SK-N-DZ (cell line): ENCODE data around the gene RAB5B.
"Not testable (repeated sequence)": the region's sequence is repeated elsewhere in the genome, so short reads cannot be mapped to it uniquely, and the experiment has no call there.

Source experiments
- DNase-seq: peaks from one replicate; pipeline ENCODE4 v3.0.0-alpha.2; 2015; ENCODE audit warnings: low spot score

The RAB5B gene

DNA sequence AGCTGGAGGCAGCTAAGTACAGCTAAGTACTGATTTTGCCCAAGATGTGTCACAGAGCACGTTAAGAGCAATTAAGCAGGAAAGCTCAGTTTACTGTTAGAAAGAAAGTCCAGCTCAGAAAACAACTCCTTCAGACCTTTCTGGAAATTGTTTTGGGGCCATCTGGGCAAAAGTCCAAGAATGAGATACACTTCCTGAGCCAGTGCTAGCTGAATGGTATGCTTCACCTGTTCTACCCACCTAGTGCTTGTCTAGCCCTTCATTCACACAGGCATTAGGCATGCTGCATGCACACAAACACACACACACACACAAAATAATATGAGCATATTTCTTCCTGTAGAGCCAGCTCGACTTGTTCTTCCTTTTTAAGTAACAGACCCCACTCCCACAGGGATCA is 40.3 kb downstream of the RAB5B start:
- DNase-seq, result no peak

DNA sequence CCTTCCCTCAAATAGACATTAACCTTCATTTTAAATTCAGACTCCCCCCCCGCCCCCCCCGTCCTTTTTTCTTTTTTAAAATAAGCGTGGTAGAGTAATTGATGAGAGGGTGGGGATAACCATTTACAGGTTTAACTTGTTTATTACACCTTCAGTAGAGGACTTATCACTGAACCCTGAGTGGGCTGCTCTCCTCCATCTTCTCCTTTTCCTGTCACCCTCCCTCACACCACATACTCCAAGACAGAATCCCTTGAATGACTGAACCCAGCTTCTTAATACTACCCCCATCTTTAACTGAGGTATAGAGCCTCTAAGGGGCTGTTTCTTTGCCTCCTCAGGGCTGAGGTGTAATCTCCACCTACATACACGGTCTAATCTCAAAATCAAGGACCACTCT is 43.3 kb downstream of the RAB5B start:
- DNase-seq, result no peak

DNA sequence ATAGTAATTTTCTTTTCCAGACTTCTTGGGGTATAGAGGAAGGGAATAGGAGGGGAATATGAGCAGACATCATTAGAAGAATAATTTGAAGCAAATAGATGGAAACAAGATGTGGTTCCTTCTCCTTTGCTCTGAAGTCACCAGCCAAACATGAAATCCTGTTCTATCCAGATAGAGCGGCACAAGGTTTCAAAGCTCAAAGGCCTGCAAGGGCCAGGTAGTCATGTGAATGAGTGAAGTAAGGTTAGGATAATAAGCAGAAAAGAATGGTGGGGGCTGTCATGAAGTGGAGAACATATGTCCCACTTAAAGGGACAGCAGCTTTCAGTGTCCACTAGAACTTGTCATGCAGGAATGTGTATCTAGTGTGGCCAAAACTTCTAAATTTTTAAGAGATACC is 44.5 kb downstream of the RAB5B start:
- DNase-seq, result no peak

DNA sequence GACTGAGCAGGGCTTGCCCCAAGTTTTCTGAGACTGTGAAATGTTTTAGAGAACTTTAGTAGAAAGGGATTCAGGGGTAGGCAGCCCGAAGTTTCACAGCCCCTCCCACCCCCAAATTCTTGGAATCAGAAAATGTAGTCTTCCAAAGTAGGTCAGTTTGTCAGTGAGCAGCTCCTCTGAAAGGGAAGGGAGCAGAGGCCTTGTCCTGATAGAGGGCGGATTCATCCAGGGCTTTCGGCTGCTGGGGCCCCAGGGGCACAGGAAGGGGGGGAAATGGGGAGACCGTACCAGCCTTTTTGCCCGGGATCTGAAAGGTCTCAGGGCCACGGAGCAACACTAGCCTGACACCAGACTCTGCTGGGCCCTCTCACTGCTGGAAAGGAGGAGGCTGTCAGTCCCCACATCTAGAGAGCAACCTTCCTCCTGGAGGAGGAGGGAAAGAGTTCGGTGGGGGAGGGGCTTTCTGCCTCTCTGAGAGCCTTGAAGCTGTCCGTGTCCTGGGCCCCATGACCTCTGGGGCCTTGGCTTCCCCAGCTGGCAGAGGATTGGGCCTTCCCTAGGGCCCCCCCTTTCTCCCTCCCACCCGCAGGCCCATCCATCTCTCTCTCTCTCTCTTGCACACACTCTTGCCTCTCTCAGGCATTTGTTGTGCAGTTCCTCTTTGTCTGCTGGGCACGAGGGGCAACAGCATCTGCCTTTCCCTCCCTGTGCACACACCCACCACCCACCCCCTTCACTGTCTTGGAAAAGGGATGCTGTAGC is 46.7 kb downstream of the RAB5B start, which contains the start of gene IKZF4:
TSS of gene IKZF4 (plus strand) at position 621 of the 762 bp plus-strand sequence. CDS start 451 bp downstream, outside the sequence.
- DNase-seq, result peak; percentile 90

DNA sequence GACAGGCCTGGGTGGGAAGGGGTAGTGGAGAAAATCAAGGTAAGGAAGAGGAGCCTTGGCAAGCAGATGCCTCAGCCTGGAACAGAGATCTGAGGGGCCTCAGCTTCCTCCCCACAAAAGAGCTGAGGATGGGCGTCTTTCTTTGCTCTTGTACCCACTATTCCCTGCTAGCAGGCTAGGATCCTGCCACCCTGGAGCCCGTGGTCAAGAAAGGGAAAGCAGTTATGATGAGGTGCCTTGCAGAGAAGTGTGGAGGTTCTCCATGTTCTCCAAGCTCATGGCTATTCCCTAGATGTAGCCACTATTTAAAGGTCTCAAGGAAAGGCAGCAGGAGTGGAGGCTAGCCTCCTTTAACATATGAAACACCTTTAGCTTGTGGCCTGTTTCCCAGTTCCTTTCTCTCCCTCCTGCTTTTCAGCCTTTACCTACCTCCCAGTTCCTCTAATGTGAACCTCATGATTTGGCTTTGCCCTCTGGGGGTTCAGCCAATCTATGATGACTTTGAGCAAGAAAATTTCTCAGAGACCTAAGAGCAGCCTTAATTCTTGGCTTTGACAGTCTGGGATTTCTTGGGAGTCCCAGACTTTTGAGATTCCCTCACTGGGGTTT is 48.1 kb downstream of the RAB5B start:
- DNase-seq, result peak; percentile 35

DNA sequence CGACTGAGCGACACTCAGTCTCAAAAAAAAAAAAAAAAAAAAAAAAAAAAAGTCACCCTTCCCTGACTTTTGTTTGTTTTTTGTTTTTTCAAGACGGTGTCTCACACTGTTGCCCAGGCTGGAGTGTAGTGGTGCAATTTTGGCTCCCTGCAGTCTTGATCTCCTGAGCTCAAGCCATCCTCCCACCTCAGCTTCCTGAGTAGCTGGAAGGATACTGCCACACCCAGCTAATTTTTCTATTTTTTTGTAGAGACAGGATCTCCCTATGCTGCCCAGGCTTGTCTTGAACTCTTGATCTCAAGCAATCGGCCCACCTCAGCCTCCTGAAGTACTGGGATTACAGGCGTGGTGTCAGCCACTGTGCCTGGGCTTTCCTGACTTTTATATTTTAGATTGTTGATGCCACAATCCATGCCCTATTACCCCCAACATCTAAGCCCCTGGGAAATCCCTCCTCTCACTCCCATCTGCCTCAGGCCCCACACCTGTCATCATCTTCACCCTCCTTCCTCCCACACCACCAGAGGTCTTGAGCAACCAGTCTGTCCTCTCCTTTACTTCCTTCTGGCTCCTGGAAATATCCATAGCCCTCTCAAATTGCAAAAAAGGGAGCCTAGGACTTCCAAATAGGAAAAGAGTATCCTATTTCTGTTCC is 54.8 kb downstream of the RAB5B start:
- DNase-seq, result no peak

DNA sequence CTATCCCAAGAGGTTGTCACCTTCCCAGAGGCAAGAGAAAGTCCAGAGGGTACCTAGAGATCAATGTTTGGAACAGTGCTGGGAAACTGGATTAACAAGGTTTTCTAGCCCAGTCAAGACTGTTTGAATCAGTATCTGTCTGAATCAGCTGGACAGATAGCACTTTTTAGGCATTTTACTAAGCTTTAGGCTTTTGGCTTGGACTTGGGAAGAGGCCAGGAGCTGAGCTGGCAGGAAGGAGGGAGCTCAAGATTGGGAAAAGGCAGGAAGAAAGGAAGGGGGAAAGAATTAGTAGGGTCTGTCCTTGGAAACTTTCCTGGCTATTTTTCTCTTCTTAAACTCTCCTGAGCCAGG is 55.3 kb downstream of the RAB5B start:
- DNase-seq, result no peak

DNA sequence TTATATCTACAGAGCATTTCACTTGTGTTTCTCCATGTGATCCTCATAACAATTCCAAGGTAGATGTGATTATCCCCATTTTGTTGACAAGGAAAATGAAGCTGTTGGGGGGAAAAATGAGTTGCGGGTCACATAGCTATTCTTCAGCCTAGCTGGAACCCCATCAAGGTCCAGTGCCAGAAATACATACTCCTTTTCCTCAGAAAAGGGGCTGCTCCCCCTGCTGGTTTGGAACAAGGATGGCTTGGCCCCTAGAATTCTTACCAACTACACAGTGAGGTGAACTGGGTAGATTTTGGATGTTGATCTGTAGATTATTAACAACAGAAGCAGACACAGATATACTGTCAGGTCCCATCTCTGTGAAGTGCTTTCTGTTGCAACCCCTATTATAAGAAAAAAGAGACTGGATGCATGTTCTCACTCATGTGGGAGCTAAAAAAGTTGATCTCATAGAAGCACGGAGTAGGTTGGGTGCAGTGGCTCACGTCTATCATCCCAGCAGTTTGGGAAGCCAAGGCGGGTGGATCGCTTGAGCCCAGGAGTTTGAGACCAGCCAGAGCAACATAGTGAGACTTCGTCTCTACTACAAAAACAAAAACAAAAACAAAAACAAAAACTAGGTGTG is 55.9 kb downstream of the RAB5B start:
- peak; percentile 59 for DNase-seq

DNA sequence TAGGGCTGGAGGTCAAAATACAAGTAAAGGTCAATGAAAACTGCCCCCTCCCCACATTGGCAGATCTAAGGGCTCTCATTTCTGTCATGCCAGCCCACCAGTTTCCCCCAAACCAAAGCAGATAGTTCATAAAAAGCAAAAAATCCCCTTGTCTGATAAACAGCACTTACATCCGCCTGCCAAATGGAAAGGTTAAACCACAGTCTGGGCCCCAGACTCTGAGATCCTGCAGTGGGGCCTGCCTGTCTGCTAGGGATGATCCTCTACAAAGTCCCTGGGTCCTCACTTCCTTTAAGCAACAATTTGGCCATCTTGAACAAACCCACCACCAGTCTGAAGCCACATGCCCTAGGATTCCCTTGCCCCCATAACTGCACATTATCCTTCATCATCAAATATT is 58.1 kb downstream of the RAB5B start:
- no peak for DNase-seq

DNA sequence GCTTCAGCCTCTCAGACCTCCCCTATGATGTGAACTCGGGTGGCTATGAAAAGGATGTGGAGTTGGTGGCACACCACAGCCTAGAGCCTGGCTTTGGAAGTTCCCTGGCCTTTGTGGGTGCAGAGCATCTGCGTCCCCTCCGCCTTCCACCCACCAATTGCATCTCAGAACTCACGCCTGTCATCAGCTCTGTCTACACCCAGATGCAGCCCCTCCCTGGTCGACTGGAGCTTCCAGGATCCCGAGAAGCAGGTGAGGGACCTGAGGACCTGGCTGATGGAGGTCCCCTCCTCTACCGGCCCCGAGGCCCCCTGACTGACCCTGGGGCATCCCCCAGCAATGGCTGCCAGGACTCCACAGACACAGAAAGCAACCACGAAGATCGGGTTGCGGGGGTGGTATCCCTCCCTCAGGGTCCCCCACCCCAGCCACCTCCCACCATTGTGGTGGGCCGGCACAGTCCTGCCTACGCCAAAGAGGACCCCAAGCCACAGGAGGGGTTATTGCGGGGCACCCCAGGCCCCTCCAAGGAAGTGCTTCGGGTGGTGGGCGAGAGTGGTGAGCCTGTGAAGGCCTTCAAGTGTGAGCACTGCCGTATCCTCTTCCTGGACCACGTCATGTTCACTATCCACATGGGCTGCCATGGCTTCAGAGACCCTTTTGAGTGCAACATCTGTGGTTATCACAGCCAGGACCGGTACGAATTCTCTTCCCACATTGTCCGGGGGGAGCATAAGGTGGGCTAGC is 60.9 kb downstream of the RAB5B start:
- DNase-seq, result no peak

DNA sequence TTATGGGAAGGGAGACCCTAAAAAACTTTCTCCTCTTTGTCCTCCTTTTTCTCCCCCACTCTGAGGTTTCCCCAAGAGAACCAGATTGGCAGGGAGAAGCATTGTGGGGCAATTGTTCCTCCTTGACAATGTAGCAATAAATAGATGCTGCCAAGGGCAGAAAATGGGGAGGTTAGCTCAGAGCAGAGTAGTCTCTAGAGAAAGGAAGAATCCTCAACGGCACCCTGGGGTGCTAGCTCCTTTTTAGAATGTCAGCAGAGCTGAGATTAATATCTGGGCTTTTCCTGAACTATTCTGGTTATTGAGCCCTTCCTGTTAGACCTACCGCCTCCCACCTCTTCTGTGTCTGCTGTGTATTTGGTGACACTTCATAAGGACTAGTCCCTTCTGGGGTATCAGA is 63.3 kb downstream of the RAB5B start:
- no peak for DNase-seq

DNA sequence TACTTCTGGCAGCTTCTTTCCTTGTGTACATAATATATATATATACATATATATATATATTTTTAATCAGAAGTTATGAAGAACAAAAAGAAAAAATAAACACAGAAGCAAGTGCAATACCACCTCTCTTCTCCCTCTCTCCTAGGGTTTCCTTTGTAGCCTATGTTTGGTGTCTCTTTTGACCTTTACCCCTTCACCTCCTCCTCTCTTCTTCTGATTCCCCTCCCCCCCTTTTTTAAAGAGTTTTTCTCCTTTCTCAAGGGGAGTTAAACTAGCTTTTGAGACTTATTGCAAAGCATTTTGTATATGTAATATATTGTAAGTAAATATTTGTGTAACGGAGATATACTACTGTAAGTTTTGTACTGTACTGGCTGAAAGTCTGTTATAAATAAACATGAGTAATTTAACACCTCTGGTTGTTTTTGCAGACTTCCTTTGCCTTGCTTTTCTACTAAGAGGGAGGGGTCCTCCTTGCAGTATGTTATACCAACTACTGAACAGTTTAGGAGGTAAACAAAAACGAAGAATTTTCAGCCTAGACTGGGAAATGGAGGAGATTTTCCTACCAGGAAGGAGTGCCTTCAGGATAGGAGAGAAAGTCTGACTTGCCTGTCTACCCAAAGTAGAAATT is 64.3 kb downstream of the RAB5B start:
- no peak for DNase-seq

DNA sequence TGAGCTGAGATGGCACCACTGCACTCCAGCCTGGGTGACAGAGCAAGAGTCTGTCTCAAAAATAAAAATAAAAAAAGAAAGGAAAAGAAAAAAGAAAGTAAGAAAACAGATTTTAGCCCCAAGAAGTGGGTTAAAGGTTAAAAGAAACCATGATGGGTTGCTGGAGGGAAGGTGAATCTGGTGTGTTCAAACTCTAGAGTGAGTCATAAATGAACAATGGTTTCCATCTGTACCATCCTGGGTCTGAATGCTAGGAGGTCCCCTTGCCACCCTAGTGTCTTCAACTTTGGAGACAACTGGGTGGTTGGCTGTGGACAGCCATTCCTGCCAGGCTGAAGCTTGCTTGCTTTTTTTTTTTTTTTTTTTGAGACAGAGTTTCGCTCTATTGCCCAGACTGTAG is 66.3 kb downstream of the RAB5B start:
- DNase-seq, result no peak

DNA sequence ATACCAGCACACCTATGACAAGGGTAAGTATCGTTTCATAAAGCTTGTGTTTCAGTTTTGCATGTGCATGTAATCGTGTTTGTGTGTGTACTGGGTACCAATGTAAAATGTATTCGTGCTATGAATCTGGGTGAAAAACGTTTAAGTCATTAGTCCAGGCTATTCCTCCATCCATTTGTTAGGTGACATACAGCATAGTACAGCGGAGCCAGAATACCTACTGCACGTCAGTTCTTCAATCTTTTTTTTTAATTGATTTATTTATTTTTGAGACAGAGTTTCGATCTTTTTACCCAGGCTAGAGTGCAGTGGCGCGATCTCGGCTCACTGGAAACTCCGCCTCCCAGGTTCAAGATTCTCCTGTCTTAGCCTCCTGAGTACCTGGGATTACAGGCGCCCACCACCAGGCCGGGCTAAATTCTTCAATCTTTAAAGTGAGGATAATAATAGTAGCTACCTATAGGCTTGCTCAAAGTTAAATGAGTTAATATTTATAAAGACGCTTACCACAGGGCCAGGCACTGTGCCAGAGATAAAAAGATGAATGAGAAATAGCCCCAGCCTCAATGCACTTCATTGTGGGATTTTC is 67.2 kb downstream of the RAB5B start:
- no peak for DNase-seq

DNA sequence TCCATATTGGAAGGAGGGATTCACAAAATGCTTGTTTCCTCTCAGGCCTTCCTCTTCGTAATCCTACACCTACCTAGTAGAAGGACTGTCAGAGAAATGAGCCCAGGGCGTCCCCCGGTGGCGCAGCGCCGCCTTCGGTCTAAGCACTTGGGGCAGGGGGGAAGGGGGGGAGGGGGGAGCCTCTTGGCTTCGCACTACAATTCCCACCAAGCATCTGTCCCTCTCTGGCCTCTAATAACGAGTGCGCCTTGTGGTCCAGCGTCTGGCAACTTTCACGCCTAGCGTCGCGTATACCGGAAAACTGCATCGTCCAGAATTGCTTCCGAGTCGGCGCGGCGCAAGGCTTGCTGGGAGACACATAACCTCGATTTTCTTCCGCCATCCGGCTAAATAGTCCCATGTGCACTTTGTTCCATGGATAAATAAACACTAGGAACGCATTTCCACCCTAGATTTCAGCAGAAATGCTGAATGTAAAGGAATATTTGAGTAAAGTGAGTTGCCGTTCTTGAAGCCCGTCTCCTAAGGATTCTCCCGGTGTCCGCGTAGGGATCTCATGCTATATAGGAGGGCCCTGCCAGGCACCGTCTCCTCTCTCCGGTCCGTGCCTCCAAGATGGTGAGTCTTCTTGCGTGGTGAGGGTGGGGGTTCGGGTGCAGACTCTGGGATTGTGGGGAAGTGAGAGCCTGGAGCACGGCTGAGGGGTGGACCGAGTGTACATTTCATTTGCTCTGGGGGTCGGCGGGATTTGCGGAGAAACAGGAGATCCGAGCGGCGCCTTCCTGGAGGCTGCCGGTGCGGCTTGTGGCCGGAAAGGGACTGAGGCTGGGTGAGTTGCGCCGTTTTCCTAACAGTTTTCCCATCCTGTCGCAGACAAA is 67.9 kb downstream of the RAB5B start, which contains the start of gene RPS26:
TSS of gene RPS26 (plus strand) at position 367 of the 878 bp plus-strand sequence. CDS start at position 616, 249 bp downstream.
- peak; percentile 100 for DNase-seq

DNA sequence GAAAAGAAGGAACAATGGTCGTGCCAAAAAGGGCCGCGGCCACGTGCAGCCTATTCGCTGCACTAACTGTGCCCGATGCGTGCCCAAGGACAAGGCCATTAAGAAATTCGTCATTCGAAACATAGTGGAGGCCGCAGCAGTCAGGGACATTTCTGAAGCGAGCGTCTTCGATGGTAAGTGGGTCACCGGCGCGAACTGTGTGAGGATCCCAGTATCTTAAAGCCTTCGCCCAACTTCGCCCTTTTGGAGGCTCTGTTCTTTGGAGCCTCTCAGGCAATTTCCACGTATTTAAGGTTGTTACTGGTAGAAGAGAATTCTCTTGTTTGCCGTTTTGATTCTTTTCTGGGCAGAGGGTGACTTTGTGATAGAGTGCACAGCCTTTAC is 68.5 kb downstream of the RAB5B start:
- not testable (repeated sequence) for DNase-seq

DNA sequence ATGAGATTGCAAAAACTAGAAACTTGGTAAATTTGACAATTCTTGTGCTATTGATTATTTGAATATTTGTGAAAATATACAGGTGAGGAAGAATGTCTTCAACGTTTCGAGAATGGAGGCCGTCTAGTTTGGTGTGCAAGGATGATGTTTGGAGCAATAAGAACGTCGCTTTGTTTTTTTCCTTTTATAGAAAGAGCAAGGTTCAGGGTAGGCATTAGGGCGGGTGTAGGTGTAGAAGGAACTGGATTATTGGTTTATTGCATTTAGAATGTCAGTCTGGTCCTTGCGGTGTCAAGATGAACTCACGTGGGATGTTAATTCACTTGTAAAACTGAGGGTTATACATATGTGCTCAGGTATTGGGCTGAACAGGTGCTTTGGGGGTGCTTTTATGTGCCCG is 69.0 kb downstream of the RAB5B start:
- no peak for DNase-seq
